Measurements from ENCODE around the gene KDM4C.

KDM4C gene

GRCh38 chr9:6909181-6909580 is 151.4 kb downstream of the KDM4C start:
- DNase-seq: no peak

GRCh38 chr9:6910032-6910431 is 152.3 kb downstream of the KDM4C start:
- peak; percentile 22 for DNase-seq

- no peak for DNase-seq
Observed at GRCh38 chr9:6910497-6910896, 152.7 kb downstream of the KDM4C start.

GRCh38 chr9:6911901-6912638 is 154.3 kb downstream of the KDM4C start:
- DNase-seq: no peak

GRCh38 chr9:6915635-6916034 is 157.9 kb downstream of the KDM4C start:
- DNase-seq: no peak

DNA sequence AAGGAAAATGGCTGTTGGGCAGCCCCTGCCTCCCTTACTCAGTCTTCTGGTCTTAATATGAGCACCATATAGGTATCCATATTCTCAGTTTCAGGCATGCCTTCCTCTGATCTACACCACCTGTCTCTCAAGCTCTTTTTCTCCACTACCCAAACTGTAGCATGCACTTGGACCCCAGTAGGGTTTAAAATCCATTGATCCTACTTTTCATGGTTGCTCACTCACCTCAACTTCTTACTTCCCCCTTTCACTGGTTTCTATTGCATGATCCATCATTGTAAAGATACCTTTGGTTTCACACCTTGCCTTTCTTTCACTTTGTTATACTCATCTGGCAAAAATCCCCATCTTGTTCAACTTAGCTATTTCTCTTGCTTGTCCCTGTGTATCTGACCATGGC is 159.4 kb downstream of the KDM4C start:
- no peak for DNase-seq

GRCh38 chr9:6920041-6920440 is 162.3 kb downstream of the KDM4C start:
- DNase-seq: no peak

DNA sequence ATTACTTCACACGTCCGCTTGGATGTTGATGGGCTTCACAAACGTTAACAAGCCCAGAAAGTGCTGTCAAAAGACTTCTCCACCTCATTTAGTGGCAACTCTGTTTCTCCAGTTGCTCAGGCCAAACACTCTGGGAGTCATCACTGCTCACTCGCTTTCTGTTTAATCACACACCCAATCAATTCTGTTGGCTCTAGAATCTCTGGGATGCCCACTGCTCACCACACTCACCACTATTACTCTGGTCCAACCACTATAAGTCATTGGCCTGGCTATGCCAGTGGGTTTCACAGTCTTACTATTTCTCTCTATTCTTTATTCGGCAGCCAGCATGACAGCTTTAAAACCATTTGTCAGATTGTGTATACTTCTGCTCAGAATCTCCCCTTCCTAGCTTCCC is 163.5 kb downstream of the KDM4C start:
- DNase-seq: no peak

GRCh38 chr9:6922124-6922676 is 164.4 kb downstream of the KDM4C start:
- no peak for DNase-seq

- no peak for DNase-seq
Observed at GRCh38 chr9:6922680-6923079, 164.9 kb downstream of the KDM4C start.

DNA sequence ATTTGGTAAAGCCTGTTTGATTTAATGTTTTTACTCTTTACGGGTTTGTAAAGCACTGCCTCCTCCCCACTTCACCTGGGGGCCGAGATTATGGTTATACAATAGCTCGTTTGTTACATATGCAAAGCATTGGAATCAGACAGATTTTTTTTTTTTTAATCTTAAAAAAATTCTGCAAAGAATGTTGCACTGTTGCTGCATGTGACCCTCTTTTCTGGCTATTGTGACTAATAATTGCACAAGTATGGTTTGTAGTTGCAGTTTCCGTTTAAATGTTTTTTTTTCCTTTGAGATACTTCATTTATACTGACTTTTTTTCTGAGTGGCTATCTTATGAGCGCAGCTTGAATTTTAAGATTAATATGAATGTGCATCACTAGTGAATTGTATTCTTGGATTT is 165.3 kb downstream of the KDM4C start:
- DNase-seq: no peak

GRCh38 chr9:6924149-6924548 is 166.4 kb downstream of the KDM4C start:
- no peak for DNase-seq

- no peak for DNase-seq
Observed at GRCh38 chr9:6924988-6925563, 167.3 kb downstream of the KDM4C start.

GRCh38 chr9:6925836-6926235 is 168.1 kb downstream of the KDM4C start:
- DNase-seq: no peak

DNA sequence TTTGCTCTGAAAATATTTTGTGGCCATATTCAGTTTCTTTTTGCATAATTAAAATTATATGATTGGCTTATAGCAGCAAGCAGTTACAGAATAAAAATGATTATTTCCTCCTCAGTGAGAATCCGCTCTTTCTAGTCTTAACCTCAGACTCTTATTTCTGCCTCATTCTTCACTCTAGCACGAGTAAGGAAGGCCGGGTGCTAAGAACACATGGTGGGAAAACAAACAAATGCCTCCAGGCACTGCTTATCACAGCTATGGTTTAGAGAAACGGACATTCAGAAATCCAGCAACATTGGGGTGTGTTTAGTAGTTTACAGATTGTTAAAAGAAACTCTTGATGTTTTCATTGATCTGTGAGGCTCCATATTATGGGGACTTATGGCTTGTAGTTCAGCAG is 168.7 kb downstream of the KDM4C start:
- no peak for DNase-seq

DNA sequence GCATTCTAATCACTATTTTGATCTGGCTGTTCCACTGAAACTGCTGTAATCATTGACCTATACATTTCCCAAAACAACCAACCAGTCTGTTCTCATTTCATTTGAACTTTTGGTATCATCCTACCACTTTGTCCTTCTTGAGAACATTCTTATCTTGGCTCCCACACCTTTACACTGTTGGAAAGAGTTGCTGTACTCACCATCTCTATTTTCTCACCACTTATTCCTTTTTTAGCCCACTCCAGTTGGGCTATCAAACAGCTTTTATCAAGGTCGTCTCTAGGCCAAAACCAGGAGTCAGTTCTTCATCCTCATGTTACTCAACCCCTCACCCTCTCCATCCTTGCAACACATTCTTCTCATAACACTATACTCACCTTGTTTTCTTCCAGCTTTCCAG is 170.1 kb downstream of the KDM4C start:
- DNase-seq: no peak

DNA sequence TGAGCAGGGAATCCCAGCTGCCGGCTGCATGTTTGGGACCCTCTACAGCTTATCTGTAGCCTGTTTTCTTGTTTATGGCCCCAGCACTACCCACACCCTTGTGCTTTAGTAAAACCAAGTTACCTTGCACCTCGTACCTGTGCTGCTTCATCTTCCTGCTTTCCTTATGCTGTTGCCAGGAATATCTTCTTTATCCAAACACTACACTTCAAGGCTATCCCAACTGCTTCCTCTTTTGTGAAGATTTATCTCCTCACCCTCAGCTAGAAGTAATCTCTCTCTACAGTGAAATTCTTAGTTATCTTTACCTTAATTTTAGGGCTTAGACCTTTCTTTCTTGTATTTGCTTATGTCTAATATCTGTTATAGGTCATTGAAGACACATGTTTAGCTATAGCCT is 171.1 kb downstream of the KDM4C start:
- DNase-seq: no peak

GRCh38 chr9:6929441-6930215 is 171.9 kb downstream of the KDM4C start:
- no peak for DNase-seq

- peak; percentile 84 for DNase-seq
Observed at GRCh38 chr9:6930827-6931226, 173.1 kb downstream of the KDM4C start.

GRCh38 chr9:6931913-6932312 is 174.1 kb downstream of the KDM4C start:
- peak; percentile 68 for DNase-seq

GRCh38 chr9:6936103-6936502 is 178.3 kb downstream of the KDM4C start:
- no peak for DNase-seq

GRCh38 chr9:6937209-6937608 is 179.4 kb downstream of the KDM4C start:
- DNase-seq: no peak

GRCh38 chr9:6938447-6938846 is 180.7 kb downstream of the KDM4C start:
- peak; percentile 96 for DNase-seq

DNA sequence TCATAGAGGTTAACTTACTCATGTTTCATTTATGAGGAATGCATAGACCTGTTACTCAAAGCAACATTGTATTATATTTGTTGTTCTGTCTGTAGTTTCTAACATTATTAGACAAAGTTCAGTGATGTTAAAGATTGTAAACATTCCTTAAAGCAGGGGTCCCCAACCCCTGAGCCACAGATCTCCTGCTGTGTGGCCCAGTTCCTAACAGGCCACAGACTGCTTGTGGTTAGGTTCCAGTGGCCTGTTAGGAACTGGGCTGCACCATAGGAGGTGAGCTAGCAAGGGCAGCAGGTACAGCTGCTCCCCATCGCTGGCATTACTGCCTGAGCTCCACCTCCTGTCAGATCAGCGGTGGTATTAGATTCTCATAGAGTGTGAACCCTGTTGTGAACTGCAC is 181.1 kb downstream of the KDM4C start:
- peak; percentile 53 for DNase-seq

All from fibroblast of skin of right quadriceps (primary cell).